ENCODE data around the gene MEGF11.

- TF ChIP-seq CTCF (IDR thresholded peaks at IDR 0.05) = no peak
- TF ChIP-seq POLR2A (IDR thresholded peaks at IDR 0.05; ENCODE audit: low read depth) = no peak
- TF ChIP-seq POLR2AphosphoS5 (IDR thresholded peaks at IDR 0.05) = no peak
Measured at GRCh38 chr15:65998486-65998885, 255.1 kb downstream of the MEGF11 start.
